ENCODE results near the gene ATAD3C. TPM values are rescaled to one million over a fixed set of nuclear protein-coding genes. Genes with fewer than 3 reads are reported as not detected.
"Not testable (repeated sequence)": the region's sequence is repeated elsewhere in the genome, so short reads cannot be mapped to it uniquely, and the experiment has no call there.

Gene ATAD3C
- total RNA-seq, 3 donors from 2014 or later = 0.35 to 1.4 (median 0.55) TPM

GRCh38 chr1:1489861-1490260, 40.4 kb downstream of the ATAD3C start:
- Histone ChIP-seq H3K36me3 (ENCODE audit: low read depth) (no peaks in the 10 kb centered on the region), H3K4me3 (no peak overlapping the region), H3K4me1 (ENCODE audit: low read depth) (no peaks in the 10 kb centered on the region), H3K9me3 (peaks cover 13% of the 10 kb centered on the region)
- intact Hi-C loops (cut with DNase I, micrococcal nuclease) = no loop called here
- DNase-seq = no peak
- TF ChIP-seq CTCF (IDR thresholded peaks at IDR 0.05) = no peak
- ATAC-seq = no peak

- Histone ChIP-seq H3K9me3 (peaks cover 13% of the 10 kb centered on the region), H3K4me3 (no peak overlapping the region), H3K36me3 (ENCODE audit: low read depth) (no peaks in the 10 kb centered on the region), H3K4me1 (ENCODE audit: low read depth) (no peaks in the 10 kb centered on the region)
- intact Hi-C loops (cut with DNase I, micrococcal nuclease) = no loop called here
- no peak for TF ChIP-seq CTCF (IDR thresholded peaks at IDR 0.05)
- ATAC-seq = no peak
- no peak for DNase-seq
Measured at GRCh38 chr1:1490633-1491230, 41.2 kb downstream of the ATAD3C start.

GRCh38 chr1:1491601-1492000, 42.1 kb downstream of the ATAD3C start:
- no peak for ATAC-seq
- Histone ChIP-seq H3K4me1 (ENCODE audit: low read depth) (no peaks in the 10 kb centered on the region), H3K4me3 (no peak overlapping the region), H3K36me3 (ENCODE audit: low read depth) (no peaks in the 10 kb centered on the region), H3K9me3 (peaks cover 13% of the 10 kb centered on the region)
- intact Hi-C loops (cut with DNase I, micrococcal nuclease) = no loop called here
- no peak for DNase-seq
- no peak for TF ChIP-seq CTCF (IDR thresholded peaks at IDR 0.05)

- DNase-seq; H3K4me3 ChIP-seq; ATAC-seq; H3K4me1 ChIP-seq (ENCODE audit: low read depth); H3K36me3 ChIP-seq (ENCODE audit: low read depth); intact Hi-C loops (cut with DNase I, micrococcal nuclease): not testable (repeated sequence)
- peaks cover 13% of the 10 kb centered on the region for H3K9me3 ChIP-seq
Measured at GRCh38 chr1:1494311-1494710, 44.8 kb downstream of the ATAD3C start.

- peaks cover 13% of the 10 kb centered on the region for H3K9me3 ChIP-seq
- intact Hi-C loops (cut with DNase I, micrococcal nuclease); H3K4me1 ChIP-seq (ENCODE audit: low read depth); ATAC-seq; DNase-seq; H3K4me3 ChIP-seq; H3K36me3 ChIP-seq (ENCODE audit: low read depth): not testable (repeated sequence)
Measured at GRCh38 chr1:1495461-1495975, 46.0 kb downstream of the ATAD3C start.

- H3K9me3 ChIP-seq; H3K4me3 ChIP-seq; H3K4me1 ChIP-seq (ENCODE audit: low read depth); intact Hi-C loops (cut with DNase I, micrococcal nuclease); H3K36me3 ChIP-seq (ENCODE audit: low read depth): not testable (repeated sequence)
- ATAC-seq (peak; percentile 75), DNase-seq (peak; percentile 77 to 87 (median 85))
- TF ChIP-seq CTCF (IDR thresholded peaks at IDR 0.05) = peak; percentile 71
Measured at GRCh38 chr1:1504777-1505365, 55.4 kb downstream of the ATAD3C start.

GRCh38 chr1:1505366-1505798, 55.9 kb downstream of the ATAD3C start:
- H3K4me3 ChIP-seq; intact Hi-C loops (cut with DNase I, micrococcal nuclease); H3K4me1 ChIP-seq (ENCODE audit: low read depth); H3K36me3 ChIP-seq (ENCODE audit: low read depth); H3K9me3 ChIP-seq: not testable (repeated sequence)
- DNase-seq (peak in 2 of 3 donors; percentile 68 to 69), ATAC-seq (peak; percentile 80)

GRCh38 chr1:1505801-1506200, 56.3 kb downstream of the ATAD3C start:
- H3K4me1 ChIP-seq (ENCODE audit: low read depth); H3K36me3 ChIP-seq (ENCODE audit: low read depth); H3K4me3 ChIP-seq; DNase-seq; ATAC-seq; H3K9me3 ChIP-seq; intact Hi-C loops (cut with DNase I, micrococcal nuclease): not testable (repeated sequence)
